Activated T-cell treated with anti-CD3 and anti-CD28 coated beads, Interleukin-2, amount 50 U/mL, for 72 hours (primary cell): ENCODE results near the gene ATAD5. TPM values are rescaled to one million over a fixed set of nuclear protein-coding genes. Genes with fewer than 3 reads are reported as not detected.
"Not testable (repeated sequence)": the region's sequence is repeated elsewhere in the genome, so short reads cannot be mapped to it uniquely, and the experiment has no call there.

Experiments
- ATAC-seq, 2 donors: fragments of 150-1000 bp; cut with Tn5 transposase; replicated peaks in 1 of 2; 2 replicates each; pipeline ENCODE4 v1.10.0; 2021; ENCODE audit warnings: moderate library complexity in 2 of 2, mild to moderate bottlenecking in 1 of 2
- DNase-seq, 2 donors: peaks; one replicate each; pipeline ENCODE4 v3.0.0; 2021 to 2022; ENCODE audit warnings: mixed read lengths in 1 of 2
- H3K27ac Mint-ChIP-seq: one replicate; pipeline ENCODE4 v1.8.0; 2022; ENCODE audit warnings: mild to moderate bottlenecking, moderate library complexity, mixed read lengths
- H3K27me3 Mint-ChIP-seq: one replicate; pipeline ENCODE4 v1.8.0; 2022; ENCODE audit warnings: low read depth, mixed read lengths
- H3K36me3 Mint-ChIP-seq, 2 donors: one replicate each; pipeline ENCODE4 v1.8.0; 2022; ENCODE audit warnings: mixed read lengths in 2 of 2, mild to moderate bottlenecking in 1 of 2; ENCODE audit not compliant: insufficient read depth in 2 of 2
- H3K4me1 Mint-ChIP-seq: one replicate; pipeline ENCODE4 v1.8.0; 2022; ENCODE audit warnings: low read depth, mixed read lengths
- H3K4me3 Mint-ChIP-seq, 2 donors: one replicate each; pipeline ENCODE4 v1.8.0; 2022; ENCODE audit warnings: mild to moderate bottlenecking in 2 of 2, mixed read lengths in 2 of 2, moderate library complexity in 2 of 2
- H3K9me3 Mint-ChIP-seq, 2 donors: one replicate each; pipeline ENCODE4 v1.8.0; 2022; ENCODE audit warnings: mixed read lengths in 2 of 2
- total RNA-seq, 2 donors: library from RNA; stranded (reverse); gene quantifications; one replicate each; pipeline ENCODE4 v1.2.3, GENCODE V29; 2022

ATAD5 gene
- total RNA-seq, 2 donors from 2014 or later: 34.4 to 35.7 TPM

GRCh38 chr17:30905742-30906100 lies 74.0 kb downstream of the ATAD5 start:
- ATAC-seq (peak; percentile 33 to 37), DNase-seq (peak; percentile 21 to 26)
- no peaks in the 10 kb centered on the region for H3K9me3 Mint-ChIP-seq
- H3K4me1 Mint-ChIP-seq: peaks cover 46% of the 10 kb centered on the region
- no peaks in the 10 kb centered on the region for H3K27me3 Mint-ChIP-seq
- H3K4me3 Mint-ChIP-seq: peak overlapping the region; percentile 97 to 99
- peaks cover 5 to 9% of the 10 kb centered on the region in 2 donors for H3K36me3 Mint-ChIP-seq
- H3K27ac Mint-ChIP-seq: peak overlapping the region; percentile 97

DNA sequence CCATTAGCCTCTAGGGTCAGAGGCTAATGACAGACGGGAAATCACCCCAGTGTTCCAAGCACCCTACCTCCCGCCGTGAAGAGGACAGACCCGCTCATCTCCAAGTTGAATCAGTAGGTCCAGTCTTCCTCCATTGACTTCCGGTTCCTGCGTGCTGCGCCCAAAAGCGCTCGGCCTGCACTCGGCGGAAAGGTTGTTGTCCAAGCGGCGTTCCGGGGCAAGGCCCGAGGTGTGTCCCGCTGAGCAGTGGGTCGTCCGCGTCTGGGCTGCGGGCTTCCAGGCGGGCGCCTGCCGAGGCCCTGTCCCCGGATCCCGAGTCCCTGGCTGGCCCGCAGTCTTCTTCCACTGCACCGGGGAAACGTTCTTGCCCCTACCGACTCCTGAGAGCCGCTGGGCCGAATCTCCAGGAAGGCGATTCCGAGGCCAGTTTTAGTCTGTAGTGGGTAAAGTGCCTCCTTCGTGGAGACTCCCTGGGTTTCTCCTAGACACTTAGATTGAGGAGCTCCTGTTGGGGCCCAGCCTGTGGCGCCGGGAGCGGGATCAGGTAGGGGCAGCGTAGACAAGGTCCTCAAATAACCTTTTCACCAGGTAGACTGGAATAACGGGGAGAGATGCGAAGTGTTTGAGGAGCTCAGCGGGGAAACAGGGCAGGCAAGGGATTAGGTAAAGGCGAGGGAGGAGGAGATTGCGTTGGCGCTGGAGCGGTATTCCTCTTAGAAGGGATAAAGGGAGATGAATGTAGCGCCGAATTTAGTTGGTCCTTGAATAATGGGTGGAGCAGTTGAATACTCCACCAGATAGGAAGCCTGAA lies 74.5 kb downstream of the ATAD5 start, which contains the start of gene TEFM:
Gene TEFM (minus strand): TSS at position 138 of the 811 bp plus-strand sequence. CDS start 40 bp downstream, at position 98.
- peak; percentile 99 for ATAC-seq
- peak within 1 kb of the TSS; percentile 97 to 99 for H3K4me3 Mint-ChIP-seq

DNA sequence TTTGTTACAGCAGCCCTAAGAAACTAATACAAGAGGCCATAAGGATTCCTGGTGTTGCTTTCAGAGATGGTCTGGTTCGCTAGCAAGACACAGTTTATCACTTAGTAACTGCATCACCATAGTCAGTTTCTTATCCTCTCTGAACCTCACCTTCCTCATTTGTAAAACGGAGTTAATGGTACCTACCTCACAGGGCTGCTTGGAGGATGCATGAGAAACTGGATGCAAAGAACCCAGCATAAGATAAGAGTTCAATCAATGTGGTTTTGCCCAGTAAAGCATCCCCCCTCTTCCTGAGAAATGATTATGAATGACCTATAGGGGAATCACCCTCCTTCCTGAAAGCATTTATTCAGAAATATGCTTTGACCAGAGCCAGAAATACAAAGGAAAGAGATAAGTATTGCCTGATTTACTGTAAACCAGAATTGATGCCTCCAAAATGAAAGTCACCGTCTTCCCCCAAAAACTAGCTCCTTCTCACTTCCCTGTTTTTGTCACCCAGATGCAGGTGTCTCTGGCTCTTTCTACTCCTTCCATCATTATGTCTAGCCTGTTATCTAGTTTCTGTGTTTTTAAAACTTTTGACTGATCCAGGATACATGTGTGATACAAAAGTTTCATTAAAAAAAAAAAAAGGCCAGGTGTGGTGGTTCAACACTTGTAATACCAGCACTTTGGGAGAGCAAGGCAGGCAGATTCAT lies 77.1 kb downstream of the ATAD5 start:
- H3K36me3 Mint-ChIP-seq: peaks cover 0 to 6% of the 10 kb centered on the region in 2 donors

More for the DNA sequence above, 74.5 kb downstream of the ATAD5 start, which contains the start of gene TEFM:
- Mint-ChIP-seq H3K27ac (peak within 1 kb of the TSS; percentile 97), H3K9me3 (no peaks in the 10 kb centered on the region), H3K27me3 (no peaks in the 10 kb centered on the region), H3K4me1 (peaks cover 46% of the 10 kb centered on the region), H3K36me3 (peaks cover 5 to 9% of the 10 kb centered on the region in 2 donors)
- DNase-seq: peak; percentile 91 to 92

GRCh38 chr17:30910151-30910550 lies 78.4 kb downstream of the ATAD5 start:
- H3K9me3 Mint-ChIP-seq, H3K36me3 Mint-ChIP-seq, H3K27ac Mint-ChIP-seq, DNase-seq, H3K27me3 Mint-ChIP-seq, H3K4me3 Mint-ChIP-seq, ATAC-seq: not testable (repeated sequence)
- peaks cover 30% of the 10 kb centered on the region for H3K4me1 Mint-ChIP-seq

More for the DNA sequence above, 77.1 kb downstream of the ATAD5 start:
- ATAC-seq: no peak
- DNase-seq: no peak
- no peaks in the 10 kb centered on the region for H3K9me3 Mint-ChIP-seq
- H3K27ac Mint-ChIP-seq: peak overlapping the region; percentile 10
- peaks cover 31% of the 10 kb centered on the region for H3K4me1 Mint-ChIP-seq
- H3K27me3 Mint-ChIP-seq: no peaks in the 10 kb centered on the region
- H3K4me3 Mint-ChIP-seq: peak overlapping the region; percentile 34 to 37

GRCh38 chr17:30913955-30914354 lies 82.2 kb downstream of the ATAD5 start:
- no peaks in the 10 kb centered on the region for H3K36me3 Mint-ChIP-seq
- no peaks in the 10 kb centered on the region for H3K27me3 Mint-ChIP-seq
- DNase-seq (no peak), ATAC-seq (no peak)
- H3K9me3 Mint-ChIP-seq: no peaks in the 10 kb centered on the region
- H3K27ac Mint-ChIP-seq: no peak overlapping the region
- H3K4me3 Mint-ChIP-seq: no peak overlapping the region
- peaks cover 10% of the 10 kb centered on the region for H3K4me1 Mint-ChIP-seq

DNA sequence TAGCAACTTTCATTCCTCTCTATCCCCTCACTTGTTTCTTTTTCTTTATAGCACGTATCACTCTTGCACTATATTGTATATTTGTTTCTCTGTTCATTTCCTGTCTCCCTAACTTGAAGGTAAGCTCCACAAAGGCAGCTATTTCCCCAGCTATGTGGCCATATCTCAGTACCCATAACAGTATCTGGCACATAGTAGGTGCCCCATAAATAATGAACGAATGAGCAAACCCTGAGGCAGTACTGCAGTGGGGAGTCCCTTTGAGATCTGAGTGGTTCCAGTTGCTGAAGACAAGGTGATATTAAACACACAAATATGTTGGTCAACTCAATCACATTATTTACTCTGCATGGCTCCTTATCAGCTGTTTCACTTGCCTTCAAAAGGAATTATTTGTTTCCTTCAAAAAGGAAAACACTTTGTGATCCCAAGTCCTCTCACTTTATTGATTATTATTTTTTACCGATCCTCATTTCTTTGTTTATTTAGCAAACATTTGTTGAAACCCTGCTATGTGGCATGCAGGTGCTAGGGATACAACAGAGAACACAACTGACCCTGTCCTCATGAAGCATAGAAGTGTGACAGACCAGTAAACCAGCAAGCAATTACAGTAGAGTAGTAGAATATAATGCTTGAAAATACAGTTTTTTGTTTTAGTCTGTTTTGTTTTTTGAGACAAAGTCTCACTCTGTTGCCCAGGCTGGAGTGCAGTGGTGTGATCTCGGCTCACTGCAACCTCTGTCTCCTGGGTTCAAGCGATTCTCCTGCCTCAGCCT lies 84.3 kb downstream of the ATAD5 start:
- ATAC-seq (no peak), DNase-seq (no peak)
- Mint-ChIP-seq H3K4me3 (no peak overlapping the region), H3K4me1 (peaks cover 6% of the 10 kb centered on the region), H3K36me3 (no peaks in the 10 kb centered on the region), H3K27ac (no peak overlapping the region), H3K27me3 (peaks cover 11% of the 10 kb centered on the region), H3K9me3 (no peaks in the 10 kb centered on the region)

DNA sequence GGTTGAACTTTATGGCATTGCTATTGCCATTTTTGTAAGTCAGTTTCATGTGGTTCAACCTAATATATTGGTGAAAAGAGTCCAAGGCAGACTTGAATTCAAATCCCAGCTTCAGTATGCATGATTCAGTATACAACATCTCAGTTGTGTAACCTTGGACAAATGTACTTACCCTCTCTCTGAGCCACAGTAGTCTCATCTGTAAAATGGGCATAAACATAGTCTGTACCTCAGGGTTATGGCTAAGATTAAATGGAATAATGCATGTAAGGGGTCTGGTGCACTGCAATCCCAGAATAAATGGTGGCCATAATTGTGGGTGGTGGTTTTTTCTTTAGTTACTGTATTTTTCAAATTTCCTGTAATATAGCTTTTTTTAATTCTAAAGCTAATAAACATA lies 85.3 kb downstream of the ATAD5 start:
- DNase-seq (no peak), ATAC-seq (no peak)
- H3K4me3 Mint-ChIP-seq: no peak overlapping the region
- no peak overlapping the region for H3K27ac Mint-ChIP-seq
- peaks cover 18% of the 10 kb centered on the region for H3K27me3 Mint-ChIP-seq
- no peaks in the 10 kb centered on the region for H3K9me3 Mint-ChIP-seq
- H3K4me1 Mint-ChIP-seq: peaks cover 12% of the 10 kb centered on the region
- no peaks in the 10 kb centered on the region for H3K36me3 Mint-ChIP-seq

GRCh38 chr17:30920282-30920681 lies 88.5 kb downstream of the ATAD5 start:
- H3K4me1 Mint-ChIP-seq: peaks cover 21% of the 10 kb centered on the region
- DNase-seq (no peak), ATAC-seq (no peak)
- no peak overlapping the region for H3K4me3 Mint-ChIP-seq
- peaks cover 29% of the 10 kb centered on the region for H3K27me3 Mint-ChIP-seq
- no peaks in the 10 kb centered on the region for H3K9me3 Mint-ChIP-seq
- H3K36me3 Mint-ChIP-seq: no peaks in the 10 kb centered on the region
- H3K27ac Mint-ChIP-seq: no peak overlapping the region

- Mint-ChIP-seq H3K27ac (no peak overlapping the region), H3K4me1 (peaks cover 21% of the 10 kb centered on the region), H3K9me3 (no peaks in the 10 kb centered on the region), H3K36me3 (no peaks in the 10 kb centered on the region), H3K27me3 (peaks cover 36% of the 10 kb centered on the region), H3K4me3 (peak overlapping the region; percentile 72 to 73)
- no peak for DNase-seq
- no peak for ATAC-seq
These were observed 89.1 kb downstream of the ATAD5 start for GRCh38 chr17:30920683-30921543.

DNA sequence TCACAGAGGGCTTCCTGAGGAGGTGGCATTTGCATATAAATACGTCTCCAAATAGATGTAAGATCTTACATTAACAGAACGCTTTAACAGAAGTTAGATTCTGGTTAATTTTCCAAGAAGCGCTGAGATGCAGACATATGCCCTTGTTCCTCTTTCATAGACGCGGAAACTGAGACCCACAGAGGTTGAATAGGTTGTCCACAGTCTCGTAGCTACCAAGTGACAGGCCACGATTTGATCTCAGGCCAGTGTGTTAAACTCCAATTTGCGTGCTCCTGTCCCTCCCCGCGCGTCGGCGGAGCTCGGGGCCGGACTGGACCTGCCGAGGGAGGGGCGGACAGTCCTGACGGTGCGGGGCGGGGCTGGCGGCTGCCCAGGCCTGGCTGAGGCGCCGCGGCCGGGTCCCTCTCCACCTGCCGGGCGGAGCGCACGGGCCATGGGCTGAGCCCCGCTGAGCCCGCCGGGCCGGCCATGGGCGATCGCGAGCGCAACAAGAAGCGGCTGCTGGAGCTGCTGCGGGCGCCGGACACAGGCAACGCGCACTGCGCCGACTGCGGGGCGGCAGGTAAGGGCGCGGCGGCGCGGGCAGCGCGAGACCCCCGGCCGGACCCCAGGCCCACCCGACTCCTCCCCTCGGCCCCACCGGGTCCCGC lies 89.9 kb downstream of the ATAD5 start, which contains the start of gene ADAP2:
Gene ADAP2 (plus strand): TSS at position 402 of the 653 bp plus-strand sequence. CDS start 70 bp downstream, at position 472.
- H3K36me3 Mint-ChIP-seq: no peaks in the 10 kb centered on the region
- peak in 1 of 2 donors; percentile 13 for DNase-seq
- no peaks in the 10 kb centered on the region for H3K9me3 Mint-ChIP-seq
- peaks cover 21% of the 10 kb centered on the region for H3K4me1 Mint-ChIP-seq
- peak within 1 kb of the TSS; percentile 74 to 83 for H3K4me3 Mint-ChIP-seq
- H3K27ac Mint-ChIP-seq: no peak within 1 kb of the TSS
- peaks cover 43% of the 10 kb centered on the region for H3K27me3 Mint-ChIP-seq
- peak; percentile 48 to 64 for ATAC-seq

- Mint-ChIP-seq H3K9me3 (no peaks in the 10 kb centered on the region), H3K27me3 (peaks cover 44% of the 10 kb centered on the region), H3K27ac (no peak overlapping the region), H3K36me3 (no peaks in the 10 kb centered on the region), H3K4me3 (peak overlapping the region; percentile 74 to 83), H3K4me1 (peaks cover 21% of the 10 kb centered on the region)
- DNase-seq: peak; percentile 8 to 11
- ATAC-seq: peak; percentile 42 to 53
These were observed 90.7 kb downstream of the ATAD5 start for GRCh38 chr17:30922235-30923030.
